Right lobe of liver (tissue), 4 donors: ENCODE results near the gene ACSS1.

Experiments used
- CTCF ChIP-seq, 4 donors: fragments of 200-600 bp in 3 of 4; fragments of 450-650 bp in 1 of 4; IDR thresholded peaks; one replicate each; pipeline versions ENCODE4 v1.5.1 to v1.8.0; 2016 to 2022; ENCODE audit warnings: antibody characterized with exemption in 4 of 4, mild to moderate bottlenecking in 2 of 4
- POLR2A ChIP-seq: fragments of 450-650 bp; IDR thresholded peaks from one replicate; pipeline ENCODE4 v1.6.1; 2017; ENCODE audit warnings: antibody characterized with exemption, mild to moderate bottlenecking
- donor health status: DM: no; HTN: no; CAD: no.
- donor health status: DM: no; HTN: no; CAD: no.
- donor health status: DM: no; HTN: yes; CAD: no.

- TF ChIP-seq POLR2A (no peak), CTCF (IDR thresholded peaks at IDR 0.05) (no peak)
These were observed 5.6 kb upstream of the ACSS1 start for GRCh38 chr20:25063546-25063945.
